ENCODE data around the gene SMYD3.

SMYD3 gene

GRCh38 chr1:245875581-245876261 lies 631.4 kb downstream of the SMYD3 start:
- no peak for DNase-seq

- no peak for DNase-seq
Measured at GRCh38 chr1:245874942-245875580, 632.0 kb downstream of the SMYD3 start.

GRCh38 chr1:245873883-245874671 lies 633.0 kb downstream of the SMYD3 start:
- DNase-seq: no peak

- no peak for DNase-seq
Measured at GRCh38 chr1:245873068-245873467, 634.0 kb downstream of the SMYD3 start.

- DNase-seq: no peak
Measured at GRCh38 chr1:245872475-245872874, 634.6 kb downstream of the SMYD3 start.

GRCh38 chr1:245871915-245872314 lies 635.2 kb downstream of the SMYD3 start:
- no peak for DNase-seq

- no peak for DNase-seq
Measured at GRCh38 chr1:245871191-245871590, 635.9 kb downstream of the SMYD3 start.

GRCh38 chr1:245870698-245871097 lies 636.4 kb downstream of the SMYD3 start:
- no peak for DNase-seq

GRCh38 chr1:245869847-245870246 lies 637.2 kb downstream of the SMYD3 start:
- no peak for DNase-seq

GRCh38 chr1:245867738-245868137 lies 639.3 kb downstream of the SMYD3 start:
- DNase-seq: no peak

GRCh38 chr1:245864872-245865271 lies 642.2 kb downstream of the SMYD3 start:
- DNase-seq: no peak

- DNase-seq: no peak
Measured at GRCh38 chr1:245863566-245864184, 643.4 kb downstream of the SMYD3 start.

- no peak for DNase-seq
Measured at GRCh38 chr1:245862812-245863540, 644.1 kb downstream of the SMYD3 start.

GRCh38 chr1:245860657-245861544 lies 646.2 kb downstream of the SMYD3 start:
- no peak for DNase-seq

GRCh38 chr1:245859493-245860114 lies 647.5 kb downstream of the SMYD3 start:
- no peak for DNase-seq

- DNase-seq: no peak
Measured at GRCh38 chr1:245858722-245859492, 648.2 kb downstream of the SMYD3 start.

- no peak for DNase-seq
Measured at GRCh38 chr1:245858022-245858721, 648.9 kb downstream of the SMYD3 start.

- no peak for DNase-seq
Measured at GRCh38 chr1:245856944-245857531, 650.0 kb downstream of the SMYD3 start.

Data from CD4-positive, alpha-beta T cell treated with Interleukin-21 for 1 hour (primary cell).